Activated CD8-positive, alpha-beta memory T cell treated with anti-CD3 and anti-CD28 coated beads, Interleukin-2, amount 50 U/mL, for 1 hour (primary cell): ENCODE data around the gene SEPHS1.
A peak's percentile ranks its signal among the peaks of the same experiment; 100 is the strongest.
"Not testable (repeated sequence)": the region's sequence is repeated elsewhere in the genome, so short reads cannot be mapped to it uniquely, and the experiment has no call there.

ENCODE experiments used
- DNase-seq: peaks from one replicate; pipeline ENCODE4 v3.0.0-alpha.2; 2020; ENCODE audit errors: extremely low read depth

Gene SEPHS1

DNA sequence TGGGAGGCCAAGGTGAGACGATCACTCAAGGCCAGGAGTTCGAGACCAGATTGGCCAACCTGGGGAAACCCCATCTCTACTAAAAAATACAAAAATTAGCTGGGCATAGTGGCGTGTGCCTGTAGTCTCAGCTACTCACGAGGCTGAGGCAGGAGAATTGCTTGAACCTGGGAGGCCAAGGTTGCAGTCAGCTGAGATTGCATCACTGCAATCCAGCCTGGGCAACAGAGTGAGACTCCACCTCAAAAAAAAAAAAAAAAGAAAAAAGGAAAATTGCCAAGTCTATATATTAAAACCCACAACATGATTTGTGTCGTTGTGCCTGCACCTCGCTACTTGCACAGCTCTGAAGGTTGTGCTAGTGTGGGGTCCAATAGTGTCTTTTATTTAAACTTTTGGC, 65.7 kb downstream of the SEPHS1 start:
- not testable (repeated sequence) for DNase-seq

DNA sequence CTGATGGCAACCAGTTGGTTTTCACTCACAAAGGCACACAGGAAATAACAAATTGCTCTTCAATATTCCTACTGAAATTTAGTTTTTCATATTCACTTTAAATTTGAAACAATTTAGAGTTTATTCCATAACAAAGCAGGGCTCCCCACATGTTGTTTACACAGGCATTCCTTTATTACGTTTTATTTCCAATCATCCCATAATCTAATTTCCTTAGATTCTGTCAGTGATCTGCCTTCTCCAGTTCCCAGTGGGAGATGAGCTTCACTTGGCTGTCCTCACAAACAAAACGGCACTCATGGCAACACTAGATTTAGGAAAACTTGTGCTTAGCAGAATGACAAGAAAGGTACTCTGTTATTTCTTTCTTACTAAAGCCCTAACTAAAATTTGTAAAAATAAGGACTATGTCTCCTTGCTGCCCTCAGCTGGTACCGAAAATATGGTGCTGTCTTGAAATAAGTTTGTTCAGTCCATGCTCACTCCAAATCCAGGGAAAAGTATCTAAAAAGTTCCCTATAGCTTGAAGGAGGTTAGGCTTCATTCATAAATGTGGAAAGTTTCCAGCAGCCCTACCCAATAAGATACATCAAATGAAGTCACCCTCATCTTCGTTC, 71.2 kb downstream of the SEPHS1 start:
- DNase-seq, result no peak

DNA sequence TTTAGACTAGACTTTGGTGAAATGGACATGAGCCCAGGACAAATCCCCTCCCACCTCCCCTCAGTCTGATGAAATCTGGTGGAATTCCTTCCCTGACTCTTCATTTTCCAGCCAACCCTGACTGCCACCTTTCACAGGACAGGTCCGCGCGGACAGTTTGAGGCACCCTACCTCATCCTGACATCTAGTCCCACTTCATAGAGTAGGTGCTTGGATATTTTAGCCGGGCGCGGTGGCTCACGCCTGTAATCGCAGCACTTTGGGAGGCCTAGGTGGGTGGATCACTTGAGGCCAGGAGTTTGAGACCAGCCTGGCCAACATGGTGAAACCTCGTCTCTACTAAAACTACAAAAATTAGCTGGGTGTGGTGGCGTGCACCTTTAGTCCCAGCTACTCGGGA, 71.9 kb downstream of the SEPHS1 start:
- DNase-seq, result not testable (repeated sequence)

DNA sequence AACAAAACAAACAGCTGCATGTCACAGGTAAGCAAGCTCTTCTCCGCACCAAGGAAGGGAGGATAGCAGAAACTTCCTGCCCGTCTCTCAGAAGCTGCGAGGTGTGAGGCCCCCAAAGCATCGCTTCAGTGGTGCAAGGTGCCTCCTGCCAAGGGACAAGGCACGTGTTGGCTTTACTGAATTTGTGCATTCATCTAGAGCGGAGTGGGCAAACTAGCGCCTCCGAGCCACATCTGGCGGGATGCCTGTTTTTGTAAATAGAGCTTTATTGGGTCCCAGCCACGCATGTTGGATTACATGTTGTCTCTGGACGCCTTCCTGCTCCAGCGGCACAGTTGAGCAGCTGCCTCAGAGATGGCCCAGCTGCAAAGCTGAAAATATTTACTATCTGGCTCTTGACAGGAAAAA, 75.9 kb downstream of the SEPHS1 start:
- no peak for DNase-seq

DNA sequence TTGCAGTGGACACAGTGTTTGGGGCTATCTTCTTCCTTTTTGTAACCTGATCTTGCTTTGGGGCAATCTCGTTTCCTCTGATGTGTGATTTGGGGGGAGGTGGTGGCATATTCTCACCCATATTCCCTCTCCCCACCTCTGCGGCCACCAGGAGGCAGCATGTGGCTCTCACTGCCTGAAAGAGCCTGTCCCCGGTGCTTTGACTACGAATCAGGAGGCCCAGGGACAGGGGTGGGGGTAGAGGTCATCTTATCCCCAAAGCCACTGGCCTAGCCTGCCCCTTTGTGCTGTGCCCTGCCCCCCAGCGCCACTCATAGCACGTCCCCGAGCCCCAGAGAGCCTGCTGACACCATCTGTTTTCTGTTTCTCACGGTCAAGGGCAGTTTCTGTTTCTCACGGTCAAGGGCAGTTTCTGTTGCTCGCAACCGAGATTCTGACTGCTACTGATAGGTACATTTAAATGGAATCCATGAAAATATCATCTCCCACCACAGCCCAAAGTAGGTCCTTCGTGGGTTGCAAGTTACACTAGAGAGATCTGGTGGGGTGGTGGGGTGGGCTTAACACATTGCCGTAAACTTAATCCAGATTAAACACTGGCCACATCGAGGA, 76.4 kb downstream of the SEPHS1 start:
- peak; percentile 34 for DNase-seq

DNA sequence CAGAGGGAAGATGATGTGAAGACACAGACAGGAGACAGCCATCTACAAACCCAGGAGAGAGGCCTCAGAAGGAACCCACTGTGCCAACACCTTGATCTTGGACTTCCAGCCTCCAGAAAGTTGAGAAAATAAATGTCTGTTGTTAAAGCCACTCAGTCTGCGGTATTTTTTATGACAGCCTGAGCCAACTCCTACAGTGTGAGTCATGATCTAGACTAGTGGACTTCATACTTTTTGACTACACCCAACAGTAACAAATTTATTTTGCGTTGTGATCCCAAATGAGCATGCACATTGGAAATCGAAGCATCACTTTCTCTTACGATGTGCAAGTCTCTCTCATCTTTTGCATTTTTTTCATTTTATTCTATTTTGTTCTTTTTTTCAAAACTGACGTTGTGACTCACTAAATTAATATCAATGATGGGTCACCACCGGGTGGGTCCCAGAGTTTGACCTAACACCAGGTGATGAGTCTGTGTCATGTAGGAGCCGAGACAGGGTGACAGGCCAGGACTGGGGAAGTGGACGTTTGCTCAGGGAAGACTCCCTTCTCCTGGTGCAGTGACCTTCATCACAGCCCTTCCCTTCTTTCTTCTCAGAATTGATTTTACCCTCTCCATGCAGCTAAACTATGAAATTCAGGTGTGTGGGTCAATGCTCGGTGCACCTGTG, 77.1 kb downstream of the SEPHS1 start:
- DNase-seq, result no peak

DNA sequence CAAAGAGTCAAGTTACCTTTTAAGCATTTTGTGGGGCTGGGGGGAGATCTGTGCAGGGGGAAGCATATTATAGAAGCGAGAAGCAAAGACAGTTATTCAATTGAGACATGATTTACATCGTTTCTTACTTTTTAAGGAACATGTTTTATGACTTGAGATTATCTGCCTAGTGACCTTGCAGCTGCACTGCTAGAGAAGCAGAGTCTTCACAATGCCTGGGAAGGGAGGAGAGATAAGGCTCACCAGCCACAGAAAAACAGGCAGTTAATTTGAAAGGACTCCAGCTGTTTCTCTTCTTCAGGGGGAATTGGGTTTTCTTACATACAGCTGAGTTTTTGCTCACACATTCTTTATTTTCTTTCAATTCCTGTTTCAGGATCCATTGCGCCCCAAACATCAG, 79.3 kb downstream of the SEPHS1 start:
- no peak for DNase-seq

DNA sequence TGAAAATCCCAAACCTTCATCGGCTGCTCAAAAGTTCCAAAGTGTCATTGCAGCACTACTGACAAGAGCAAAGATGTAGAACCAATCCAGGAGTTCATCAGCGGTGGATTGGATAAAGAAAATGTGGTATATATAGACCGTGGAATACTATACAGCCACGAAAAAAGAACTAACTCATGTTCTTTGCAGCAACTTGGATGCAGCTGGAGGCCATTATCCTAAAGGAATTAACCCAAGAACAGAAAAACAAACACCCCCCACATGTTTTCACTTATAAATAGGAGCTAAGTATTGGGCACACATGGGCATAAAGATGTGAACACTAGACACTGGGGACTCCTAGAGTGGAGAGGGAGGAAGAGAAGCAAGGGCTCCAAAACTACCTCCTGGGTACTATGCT, 79.8 kb downstream of the SEPHS1 start:
- DNase-seq, result no peak
